H1 (cell line): Measurements from ENCODE around the gene FRY. TPM values are rescaled to one million over a fixed set of nuclear protein-coding genes. Genes with fewer than 3 reads are reported as not detected.

ENCODE experiments used
- CTCF ChIA-PET: fragments of 300-600 bp; sonication (Branson Sonifier 250); formaldehyde crosslinking; loops from one replicate; lab custom pipeline; 2021; ENCODE audit not compliant: partially characterized antibody; lab: Charles Lee
- POLR2A ChIA-PET: fragments of 300-600 bp; sonication (Branson Sonifier 250); formaldehyde crosslinking; loops from one replicate; lab custom pipeline; 2021; ENCODE audit warnings: inconsistent platforms; ENCODE audit not compliant: partially characterized antibody; lab: Charles Lee
- DNase-seq, 2 experiments: peaks; one replicate each; pipeline versions ENCODE4 v3.0.0 to v3.0.0-alpha.2; 2010 to 2022; ENCODE audit warnings: low spot score in 2 of 2, low read depth in 1 of 2, mixed read lengths in 1 of 2
- FAIRE-seq: peaks from 2 replicates; lab custom pipeline; 2011; peaks lifted over from hg19 to GRCh38; lab: Jason Lieb, UNC
- H2AFZ ChIP-seq: 2 replicates; pipeline ENCODE4 v1.8.1; 2012; ENCODE audit warnings: low read length, inconsistent platforms
- H2AK5ac ChIP-seq: 2 replicates; pipeline ENCODE4 v1.6.1; 2013; ENCODE audit warnings: low read depth, low read length
- H2BK120ac ChIP-seq: replicated peaks from 2 replicates; pipeline ENCODE3; 2013; ENCODE audit warnings: low read depth, low read length, inconsistent platforms
- H2BK12ac ChIP-seq: 2 replicates; pipeline ENCODE4 v1.6.1; 2013; ENCODE audit warnings: low read depth, low read length
- H2BK15ac ChIP-seq: 2 replicates; pipeline ENCODE4 v1.6.1; 2013; ENCODE audit warnings: low read length
- H2BK20ac ChIP-seq: 2 replicates; pipeline ENCODE4 v1.6.1; 2013; ENCODE audit warnings: low read length
- H2BK5ac ChIP-seq: 2 replicates; pipeline ENCODE4 v1.6.1; 2013; ENCODE audit warnings: low read depth, low read length
- H3K14ac ChIP-seq: 2 replicates; pipeline ENCODE4 v1.6.1; 2013; ENCODE audit warnings: inconsistent platforms; ENCODE audit not compliant: insufficient read length
- H3K18ac ChIP-seq: 2 replicates; pipeline ENCODE4 v1.6.1; 2013; ENCODE audit warnings: low read length; ENCODE audit errors: extremely low read depth
- H3K23ac ChIP-seq: 2 replicates; pipeline ENCODE4 v1.6.1; 2013; ENCODE audit warnings: inconsistent platforms; ENCODE audit not compliant: insufficient read length
- H3K23me2 ChIP-seq: 2 replicates; pipeline ENCODE4 v1.6.1; 2013; ENCODE audit warnings: low read depth, low read length
- H3K27ac ChIP-seq: 2 replicates; pipeline ENCODE4 v1.6.1; 2011; ENCODE audit warnings: low read depth, low read length, inconsistent platforms
- H3K27me3 ChIP-seq, 4 experiments: replicated peaks in 1 of 4; 1 replicate in 1 of 4; 2 replicates in 3 of 4; pipeline versions ENCODE4 v1.6.1 to v1.8.1; 2011 to 2013; ENCODE audit warnings: low read length in 3 of 4, mild to moderate bottlenecking in 3 of 4, inconsistent platforms in 2 of 4, mixed read lengths in 2 of 4, moderate library complexity in 1 of 4; ENCODE audit not compliant: control insufficient read depth in 3 of 4, insufficient read depth in 3 of 4; ENCODE audit errors: extremely low read depth in 1 of 4
- H3K36me3 ChIP-seq, 4 experiments: 2 replicates each; pipeline versions ENCODE4 v1.6.1 to v1.8.1; 2011 to 2013; ENCODE audit warnings: mild to moderate bottlenecking in 4 of 4, low read length in 3 of 4, moderate library complexity in 2 of 4, control low read depth in 1 of 4, inconsistent platforms in 1 of 4; ENCODE audit not compliant: insufficient read depth in 4 of 4, control insufficient read depth in 2 of 4
- H3K4ac ChIP-seq: replicated peaks from 2 replicates; pipeline ENCODE3; 2013; ENCODE audit warnings: low read length, low read depth, mixed read lengths, inconsistent platforms; ENCODE audit not compliant: insufficient read length
- H3K4me1 ChIP-seq, 4 experiments: replicated peaks in 1 of 4; 1 replicate in 1 of 4; 2 replicates in 3 of 4; pipeline versions ENCODE4 v1.6.1 to v1.8.1; 2011 to 2013; ENCODE audit warnings: low read length in 3 of 4, inconsistent platforms in 2 of 4, mixed read lengths in 1 of 4; ENCODE audit not compliant: insufficient read depth in 4 of 4, control insufficient read depth in 3 of 4
- H3K4me2 ChIP-seq, 2 experiments: 2 replicates each; pipeline versions ENCODE4 v1.6.1 to v1.8.1; 2011 to 2013; ENCODE audit warnings: low read depth in 2 of 2, low read length in 2 of 2, control low read depth in 1 of 2, inconsistent platforms in 1 of 2, mild to moderate bottlenecking in 1 of 2; ENCODE audit not compliant: insufficient read depth in 1 of 2
- H3K4me3 ChIP-seq, 4 experiments: fragments of 200-600, 300-600 bp in 1 of 4; sonication (generic), shearing (Covaris generic), sonication (Bioruptor Twin) in 1 of 4; 2 replicates each; pipeline versions ENCODE4 v1.5.1 to v1.8.1; 2011 to 2016; ENCODE audit warnings: low read length in 4 of 4, low read depth in 3 of 4, control low read depth in 2 of 4, inconsistent platforms in 2 of 4, mild to moderate bottlenecking in 2 of 4, mixed read lengths in 1 of 4, moderate library complexity in 1 of 4; ENCODE audit not compliant: insufficient read depth in 2 of 4; ENCODE audit errors: extremely low read depth in 1 of 4
- H3K56ac ChIP-seq: replicated peaks from 2 replicates; pipeline ENCODE3; 2013; ENCODE audit warnings: low read depth, mild to moderate bottlenecking, mixed read lengths, low read length, inconsistent platforms; ENCODE audit not compliant: insufficient read length
- H3K79me1 ChIP-seq: 2 replicates; pipeline ENCODE4 v1.6.1; 2013; ENCODE audit warnings: low read depth, low read length, control low read depth
- H3K79me2 ChIP-seq, 2 experiments: 2 replicates each; pipeline versions ENCODE4 v1.6.1 to v1.8.1; 2012 to 2013; ENCODE audit warnings: low read length in 2 of 2, mild to moderate bottlenecking in 2 of 2, inconsistent platforms in 1 of 2; ENCODE audit not compliant: insufficient read depth in 2 of 2, control insufficient read depth in 1 of 2
- H3K9ac ChIP-seq, 4 experiments: replicated peaks in 1 of 4; 1 replicate in 1 of 4; 2 replicates in 3 of 4; pipeline versions ENCODE4 v1.6.1 to v1.8.1; 2011 to 2013; ENCODE audit warnings: low read depth in 3 of 4, low read length in 3 of 4, control low read depth in 2 of 4, mild to moderate bottlenecking in 2 of 4, moderate library complexity in 2 of 4, inconsistent platforms in 1 of 4; ENCODE audit errors: extremely low read depth in 1 of 4
- H3K9me3 ChIP-seq, 2 experiments: 2 replicates each; pipeline versions ENCODE4 v1.6.1 to v1.8.1; 2012 to 2013; ENCODE audit warnings: mild to moderate bottlenecking in 2 of 2, moderate library complexity in 2 of 2, control low read depth in 1 of 2, inconsistent platforms in 1 of 2, low read depth in 1 of 2, low read length in 1 of 2, mixed read lengths in 1 of 2; ENCODE audit not compliant: insufficient read depth in 2 of 2
- H4K20me1 ChIP-seq, 2 experiments: replicated peaks in 1 of 2; 2 replicates each; pipeline versions ENCODE3 to v1.8.1; 2011 to 2013; ENCODE audit warnings: inconsistent platforms in 2 of 2, low read length in 2 of 2, mild to moderate bottlenecking in 1 of 2; ENCODE audit not compliant: insufficient read depth in 2 of 2, control insufficient read depth in 1 of 2
- H4K5ac ChIP-seq: 2 replicates; pipeline ENCODE4 v1.6.1; 2013; ENCODE audit warnings: low read length, low read depth, mixed read lengths, inconsistent platforms; ENCODE audit not compliant: insufficient read length
- H4K8ac ChIP-seq: 2 replicates; pipeline ENCODE4 v1.8.0; 2013; ENCODE audit warnings: mild to moderate bottlenecking, moderate library complexity, low read length, inconsistent platforms; ENCODE audit not compliant: insufficient read depth; ENCODE audit errors: extremely low read depth
- H4K91ac ChIP-seq: replicated peaks from 2 replicates; pipeline ENCODE3; 2013; ENCODE audit warnings: low read length, mixed read lengths, inconsistent platforms; ENCODE audit not compliant: insufficient read length
- BCL11A ChIP-seq, 2 experiments: IDR thresholded peaks; one replicate each; pipeline ENCODE4 v1.6.1; 2011; ENCODE audit warnings: low read depth in 2 of 2, low read length in 2 of 2, mild to moderate bottlenecking in 2 of 2
- CEBPB ChIP-seq: IDR thresholded peaks from 2 replicates; pipeline ENCODE4 v1.6.1; 2012; ENCODE audit warnings: low read depth, low read length
- CTBP2 ChIP-seq: IDR thresholded peaks from 2 replicates; pipeline ENCODE4 v1.7.0; 2011; ENCODE audit warnings: borderline replicate concordance, mild to moderate bottlenecking, moderate library complexity, mixed read lengths, low read length; ENCODE audit not compliant: insufficient read depth, insufficient read length
- CTCF ChIP-seq, 3 experiments: IDR thresholded peaks; 1 replicate in 2 of 3; 2 replicates in 1 of 3; pipeline versions ENCODE4 v1.5.1 to v1.6.1; 2011; ENCODE audit warnings: low read length in 3 of 3, mild to moderate bottlenecking in 3 of 3, inconsistent platforms in 2 of 3, low read depth in 1 of 3, moderate library complexity in 1 of 3; ENCODE audit not compliant: insufficient read depth in 1 of 3; ENCODE audit errors: control extremely low read depth in 1 of 3
- MAFK ChIP-seq: IDR thresholded peaks from 2 replicates; pipeline ENCODE4 v1.6.1; 2012; ENCODE audit warnings: low read depth, mild to moderate bottlenecking, improper control_type of control experiment, low read length
- PHF8 ChIP-seq: fragments of 200-600 bp; sonication (generic); conservative IDR thresholded peaks from 2 replicates; pipeline ENCODE4 v1.7.1; 2012; ENCODE audit warnings: low read depth, mild to moderate bottlenecking, inconsistent platforms, low read length, moderate library complexity
- POU5F1 ChIP-seq: IDR thresholded peaks from 2 replicates; pipeline ENCODE4 v1.6.1; 2011; ENCODE audit warnings: low read depth, mild to moderate bottlenecking, low read length, moderate library complexity
- SIRT6 ChIP-seq: IDR thresholded peaks from one replicate; pipeline ENCODE4 v1.7.1; 2012; ENCODE audit warnings: low read length, inconsistent platforms
- WGBS, 2 experiments: shearing (Covaris generic) in 1 of 2; methylation state at CpG; one replicate each; pipeline versions ENCODE4 v1.1.6 to v1.1.7; 2013 to 2015; ENCODE audit warnings: low lambda C conversion rate in 2 of 2, mixed read lengths in 2 of 2, inconsistent platforms in 1 of 2, low coverage in 1 of 2, missing lambda C conversion rate in 1 of 2; ENCODE audit not compliant: insufficient replicate concordance in 2 of 2, insufficient coverage in 1 of 2, insufficient read length in 1 of 2; ENCODE audit errors: extremely low coverage in 1 of 2, missing lambda C conversion rate in 1 of 2; 5-methylcytosine and 5-hydroxymethylcytosine counted together
- polyA plus RNA-seq, 7 experiments: library from polyadenylated mRNA; depleted of rRNA in 3 of 7; stranded (reverse) in 5 of 7; unstranded in 2 of 7; fragments of >200 nt in 5 of 7; fragments of 200-250 nt in 2 of 7; gene quantifications; 1 replicate in 5 of 7; 2 replicates in 1 of 7; 4 replicates in 1 of 7; pipeline versions ENCODE4 v1.2.1 to v1.2.3, GENCODE V29; 2011 to 2013; ENCODE audit warnings: missing spikeins in 2 of 7, mixed read lengths in 2 of 7
- total RNA-seq: library from RNA; stranded (reverse); fragmentation: NEBNext Ultra II Directional; extraction: Animal tissue kit (Norgen Biotek cat#: 25700); gene quantifications from 2 replicates; pipeline ENCODE4 v1.2.1, GENCODE V29; 2021

FRY gene
- total and polyA plus RNA-seq, 2 of the 8 experiments (the other 6 are each of a cell fraction or from before 2014, with no cell fraction given) = 4.3 to 9.2 TPM

GRCh38 chr13:32300920-32301319 lies 269.3 kb downstream of the FRY start:
- Histone ChIP-seq H3K23me2 (no peaks in the 10 kb centered on the region), H3K56ac (no peak overlapping the region), H2BK12ac (no peak overlapping the region), H2AFZ (no peak overlapping the region), H2BK120ac (no peak overlapping the region), H3K4ac (no peak overlapping the region), H4K5ac (no peak overlapping the region), H3K4me2 (no peak overlapping the region), H2BK5ac (no peak overlapping the region), H3K27me3 (no peaks in the 10 kb centered on the region; a peak in 1 of 7 replicates), H4K20me1 (no peaks in the 10 kb centered on the region), H3K27ac (no peak overlapping the region), H3K36me3 (no peaks in the 10 kb centered on the region), H4K91ac (no peak overlapping the region), H4K8ac (no peak overlapping the region), H3K23ac (no peak overlapping the region), H3K9ac (no peak overlapping the region), H3K9me3 (no peaks in the 10 kb centered on the region), H2AK5ac (no peak overlapping the region), H2BK15ac (no peak overlapping the region), H3K4me1 (no peaks in the 10 kb centered on the region), H3K18ac (no peak overlapping the region), H3K79me1 (no peaks in the 10 kb centered on the region), H3K79me2 (no peaks in the 10 kb centered on the region), H2BK20ac (no peak overlapping the region), H3K4me3 (no peak overlapping the region), H3K14ac (no peak overlapping the region)
- DNase-seq (no peak), FAIRE-seq (no peak)
- POLR2A ChIA-PET = interaction anchor here (0.9 to 1.6 kb wide), 2 partner anchors 11 to 15 kb away, joined by 3 to 9 read pairs; partner anchors contain the start of genes BRCA2 and ZAR1L
- CTCF ChIA-PET = interaction anchor here (1.0 to 1.9 kb wide), 4 partner anchors 11 to 33 kb away, joined by 3 to 9 read pairs (median 4); no protein-coding TSS in a partner anchor
- 84% methylated on average over 1 of the region's 1 CpG; no CpG with 5 or more reads in 1 of the 2 experiments for WGBS, 2 experiments
- TF ChIP-seq CEBPB (no peak), SIRT6 (no peak), CTBP2 (no peak), PHF8 (no peak), BCL11A (IDR thresholded peaks at IDR 0.05; ENCODE audit: low read depth in 2 of 2, low read length in 2 of 2) (no peak), CTCF (IDR thresholded peaks at IDR 0.05; ENCODE audit: control extremely low read depth in 1 of 3, insufficient read depth in 1 of 3, low read depth in 1 of 3, low read length in 3 of 3) (no peak), POU5F1 (no peak), MAFK (no peak)
